HEK293 (cell line): ENCODE measurements around the gene S100A16.

Experiments
- CTCF ChIA-PET: fragments of 350-600 bp; formaldehyde crosslinking; extraction: SDS; loops from one replicate; lab custom pipeline; 2021; ENCODE audit warnings: antibody characterized with exemption; lab: Yijun Ruan, JAX
- POLR2A ChIA-PET: fragments of 300-600 bp; formaldehyde crosslinking; extraction: SDS; loops from one replicate; lab custom pipeline; 2020; ENCODE audit warnings: antibody characterized with exemption, inconsistent platforms; lab: Yijun Ruan, JAX
- H3K27ac ChIP-seq: fragments of 200-500 bp; sonication (Bioruptor generic); 2 replicates; pipeline ENCODE4 v1.5.1; 2014; ENCODE audit warnings: low read depth, low read length, control low read depth, inconsistent platforms; ENCODE audit errors: extremely low read depth
- H3K36me3 ChIP-seq, 2 experiments: fragments of 200-500 bp in 1 of 2; sonication (Bioruptor generic) in 1 of 2; 1 replicate in 1 of 2; 2 replicates in 1 of 2; pipeline ENCODE4 v1.5.1; 2014 to 2017; ENCODE audit warnings: inconsistent platforms in 2 of 2, low read length in 2 of 2; ENCODE audit not compliant: control insufficient read depth in 2 of 2, insufficient read depth in 1 of 2
- H3K4me1 ChIP-seq: fragments of 200-500 bp; sonication (Bioruptor generic); 2 replicates; pipeline ENCODE4 v1.5.1; 2014; ENCODE audit warnings: mild to moderate bottlenecking, low read length, inconsistent platforms; ENCODE audit not compliant: control insufficient read depth, insufficient read depth
- H3K4me3 ChIP-seq: 2 replicates; pipeline ENCODE4 v1.5.1; 2011; ENCODE audit warnings: low read depth, mild to moderate bottlenecking, control low read depth, low read length, moderate library complexity
- H3K9me3 ChIP-seq: fragments of 200-500 bp; sonication (Bioruptor generic); 2 replicates; pipeline ENCODE4 v1.5.1; 2014; ENCODE audit warnings: low read depth, low read length, inconsistent platforms; ENCODE audit not compliant: control insufficient read depth, insufficient read depth
- EGR2 ChIP-seq: fragments of 450-650 bp; formaldehyde crosslinking; IDR thresholded peaks from 2 replicates; pipeline ENCODE4 v1.5.1; 2016; ENCODE audit warnings: low read depth, missing biosample characterization, missing genetic modification characterization
- GLIS1 ChIP-seq: fragments of 450-650 bp; formaldehyde crosslinking; IDR thresholded peaks from 2 replicates; pipeline ENCODE4 v1.5.1; 2016; ENCODE audit warnings: missing biosample characterization, missing genetic modification characterization
- GLIS2 ChIP-seq: fragments of 450-650 bp; formaldehyde crosslinking; IDR thresholded peaks from 2 replicates; pipeline ENCODE4 v1.5.1; 2016; ENCODE audit warnings: missing biosample characterization, missing genetic modification characterization
- KLF1 ChIP-seq: fragments of 450-650 bp; formaldehyde crosslinking; IDR thresholded peaks from 2 replicates; pipeline ENCODE4 v1.5.1; 2016; ENCODE audit warnings: missing biosample characterization, missing genetic modification characterization
- PRDM1 ChIP-seq: fragments of 450-650 bp; formaldehyde crosslinking; IDR thresholded peaks from 2 replicates; pipeline ENCODE4; 2016; ENCODE audit warnings: missing biosample characterization, missing genetic modification characterization
- RBAK ChIP-seq: fragments of 450-650 bp; formaldehyde crosslinking; IDR thresholded peaks from 2 replicates; pipeline ENCODE4 v1.5.1; 2016; ENCODE audit warnings: missing biosample characterization, missing genetic modification characterization
- ZFHX2 ChIP-seq: fragments of 450-650 bp; formaldehyde crosslinking; conservative IDR thresholded peaks from 2 replicates; pipeline ENCODE4 v1.5.1; 2016; ENCODE audit warnings: missing biosample characterization, missing genetic modification characterization
- ZIC2 ChIP-seq: fragments of 450-650 bp; formaldehyde crosslinking; IDR thresholded peaks from 2 replicates; pipeline ENCODE4 v1.5.1; 2016; ENCODE audit warnings: missing biosample characterization, missing genetic modification characterization
- ZNF501 ChIP-seq: fragments of 450-650 bp; formaldehyde crosslinking; IDR thresholded peaks from 2 replicates; pipeline ENCODE4 v1.5.1; 2016; ENCODE audit warnings: missing biosample characterization, missing genetic modification characterization
- ZNF529 ChIP-seq: fragments of 450-650 bp; formaldehyde crosslinking; IDR thresholded peaks from 2 replicates; pipeline ENCODE4 v1.5.1; 2017; ENCODE audit warnings: missing genetic modification characterization, missing biosample characterization; ENCODE audit not compliant: insufficient replicate concordance
- ZNF645 ChIP-seq: fragments of 450-650 bp; formaldehyde crosslinking; IDR thresholded peaks from 2 replicates; pipeline ENCODE4; 2016; ENCODE audit warnings: missing biosample characterization, missing genetic modification characterization
- TF ChIP-seq, protein P1 (sequence below): fragments of 450-650 bp; formaldehyde crosslinking; IDR thresholded peaks from 2 replicates; pipeline ENCODE4 v1.5.1; 2016; ENCODE audit warnings: missing biosample characterization, missing genetic modification characterization
- TF ChIP-seq, protein P2 (sequence below): fragments of 450-650 bp; formaldehyde crosslinking; IDR thresholded peaks from 2 replicates; pipeline ENCODE4 v1.5.1; 2016; ENCODE audit warnings: missing biosample characterization, missing genetic modification characterization

The S100A16 gene

DNA sequence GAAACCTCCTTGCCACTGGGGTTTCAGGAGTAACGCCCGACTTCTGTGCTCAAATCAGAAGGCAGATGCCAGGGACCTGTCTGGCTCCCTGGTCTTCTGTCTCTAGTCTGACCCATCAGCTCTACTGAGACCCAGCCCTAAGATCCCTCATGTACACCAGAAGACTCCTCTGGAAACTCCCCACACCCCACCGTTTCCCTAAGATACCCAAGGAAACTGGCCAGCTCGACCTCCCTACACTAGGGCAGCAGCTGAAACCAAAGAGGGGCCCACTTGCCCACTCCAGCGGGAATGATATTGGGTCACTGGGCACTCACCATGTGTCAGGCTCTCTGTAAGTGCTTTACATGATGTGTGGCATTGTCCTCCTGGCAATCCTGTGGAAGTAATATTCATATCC, 469 bp upstream of the S100A16 start (continued):
- TF ChIP-seq, protein P1, sequence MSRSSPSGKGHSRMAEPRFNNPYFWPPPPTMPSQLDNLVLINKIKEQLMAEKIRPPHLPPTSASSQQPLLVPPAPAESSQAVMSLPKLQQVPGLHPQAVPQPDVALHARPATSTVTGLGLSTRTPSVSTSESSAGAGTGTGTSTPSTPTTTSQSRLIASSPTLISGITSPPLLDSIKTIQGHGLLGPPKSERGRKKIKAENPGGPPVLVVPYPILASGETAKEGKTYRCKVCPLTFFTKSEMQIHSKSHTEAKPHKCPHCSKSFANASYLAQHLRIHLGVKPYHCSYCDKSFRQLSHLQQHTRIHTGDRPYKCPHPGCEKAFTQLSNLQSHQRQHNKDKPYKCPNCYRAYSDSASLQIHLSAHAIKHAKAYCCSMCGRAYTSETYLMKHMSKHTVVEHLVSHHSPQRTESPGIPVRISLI: no peak
- TF ChIP-seq ZNF501 (tag by site-specific recombination): no peak

GRCh38 chr1:153612111-153612754, 704 bp downstream of the S100A16 start:
- no peak overlapping the region for H3K4me3 ChIP-seq
- H3K9me3 ChIP-seq: no peaks in the 10 kb centered on the region
- no peaks in the 10 kb centered on the region for H3K4me1 ChIP-seq
- H3K27ac ChIP-seq: no peak overlapping the region
- no peaks in the 10 kb centered on the region for H3K36me3 ChIP-seq
- ChIA-PET CTCF (interaction anchor here (0.6 to 4.8 kb wide), 4 partner anchors 15 to 506 kb away, joined by 3 to 28 read pairs (median 4); partner anchors contain the start of genes S100A1 and S100A13), POLR2A (interaction anchor here (1.1 to 1.9 kb wide), 2 partner anchors 15 to 22 kb away, joined by 6 to 24 read pairs; partner anchors contain the start of genes CHTOP, S100A1 and S100A13)
- 0 out of 2 replicates have a peak, but pooled peaks have one; percentile 9 for TF ChIP-seq GLIS2 (tag by site-specific recombination)
- no peak for TF ChIP-seq RBAK
- peak; percentile 78 for TF ChIP-seq ZIC2 (tag by site-specific recombination)
- no peak for TF ChIP-seq ZNF529 (tag by site-specific recombination)
- peak; percentile 56 for TF ChIP-seq GLIS1

DNA sequence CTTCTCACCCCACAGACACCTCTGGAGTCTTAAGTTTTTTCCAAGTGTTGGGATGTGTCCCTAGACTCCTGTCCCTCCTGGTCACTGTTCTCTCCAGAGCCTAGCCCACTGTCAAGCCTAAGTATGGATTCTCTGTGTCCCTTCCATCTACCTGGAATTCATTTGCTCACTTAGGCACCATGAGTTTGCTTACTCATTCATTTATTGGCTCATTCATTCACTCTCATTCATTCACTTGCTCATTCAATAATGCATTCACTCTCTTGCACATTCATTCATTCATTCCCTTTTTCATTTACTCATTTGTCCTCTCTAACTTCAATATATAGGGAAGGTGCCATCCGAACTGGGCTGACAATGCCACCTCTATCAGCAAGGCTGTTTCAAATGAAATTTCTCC, 1.6 kb downstream of the S100A16 start:
- H3K27ac ChIP-seq: no peak overlapping the region
- TF ChIP-seq, protein P2, sequence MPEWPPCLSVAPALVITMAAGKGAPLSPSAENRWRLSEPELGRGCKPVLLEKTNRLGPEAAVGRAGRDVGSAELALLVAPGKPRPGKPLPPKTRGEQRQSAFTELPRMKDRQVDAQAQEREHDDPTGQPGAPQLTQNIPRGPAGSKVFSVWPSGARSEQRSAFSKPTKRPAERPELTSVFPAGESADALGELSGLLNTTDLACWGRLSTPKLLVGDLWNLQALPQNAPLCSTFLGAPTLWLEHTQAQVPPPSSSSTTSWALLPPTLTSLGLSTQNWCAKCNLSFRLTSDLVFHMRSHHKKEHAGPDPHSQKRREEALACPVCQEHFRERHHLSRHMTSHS: no peak
- no peak for TF ChIP-seq GLIS1
- peak; percentile 75 for TF ChIP-seq PRDM1 (tag by site-specific recombination)
- TF ChIP-seq, all 188 proteins: peak for 1
- no peak overlapping the region for H3K4me3 ChIP-seq
- H3K36me3 ChIP-seq: no peaks in the 10 kb centered on the region
- H3K9me3 ChIP-seq: no peaks in the 10 kb centered on the region
- POLR2A ChIA-PET: interaction anchor here (0.7 to 1.1 kb wide), 2 partner anchors 19 to 22 kb away, joined by 3 read pairs; no protein-coding TSS in a partner anchor
- no peaks in the 10 kb centered on the region for H3K4me1 ChIP-seq
- CTCF ChIA-PET: interaction anchor here (0.5 to 1.2 kb wide), 3 partner anchors 16 to 48 kb away, joined by 3 to 5 read pairs (median 3); partner anchors contain the start of gene S100A13

DNA sequence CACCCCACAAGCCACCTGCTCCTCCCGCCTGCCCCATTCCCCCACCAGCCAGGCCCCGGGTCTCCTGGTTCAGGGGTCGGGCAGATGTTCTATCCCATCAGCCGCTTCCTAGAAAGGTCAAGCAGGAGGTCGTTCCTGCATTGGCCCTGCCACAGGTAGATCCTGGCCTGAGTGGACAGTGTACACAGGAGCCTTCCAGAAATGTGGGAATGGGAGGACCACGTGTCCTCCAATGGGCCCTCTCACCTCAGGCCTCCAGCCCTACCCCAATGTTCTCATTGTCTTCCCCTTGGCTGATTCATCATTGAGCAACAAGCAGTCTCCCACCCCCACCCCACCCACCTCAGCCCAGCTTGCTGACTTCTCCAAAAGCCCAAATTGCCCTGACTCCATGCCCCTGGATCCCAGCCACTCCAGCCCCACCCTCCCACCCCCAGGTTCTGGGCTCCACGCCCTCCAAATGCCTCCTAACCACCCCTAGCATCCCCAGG, 2.1 kb downstream of the S100A16 start:
- POLR2A ChIA-PET: interaction anchor here (0.7 to 3.3 kb wide), 3 partner anchors 16 to 23 kb away, joined by 3 to 10 read pairs (median 3); partner anchors contain the start of gene S100A13
- TF ChIP-seq ZNF645 (tag by site-specific recombination) (no peak), EGR2 (tag by site-specific recombination) (peak; percentile 24; the same call in 1 of the 2 replicates), ZFHX2 (tag by site-specific recombination) (peak; percentile 66), KLF1 (tag by site-specific recombination) (0 out of 2 replicates have a peak, but pooled peaks have one; percentile 20)
- Histone ChIP-seq H3K9me3 (no peaks in the 10 kb centered on the region), H3K27ac (no peak overlapping the region), H3K4me1 (no peaks in the 10 kb centered on the region), H3K4me3 (no peak overlapping the region), H3K36me3 (no peaks in the 10 kb centered on the region)
- CTCF ChIA-PET: interaction anchor here (0.6 to 1.2 kb wide), 2 partner anchors 17 to 49 kb away, joined by 3 to 5 read pairs; partner anchors contain the start of gene S100A13
